Prostate gland (tissue), 2 donors: ENCODE measurements around the gene VPS37C.
"Not testable (repeated sequence)": the region's sequence is repeated elsewhere in the genome, so short reads cannot be mapped to it uniquely, and the experiment has no call there.

Source experiments
- CTCF ChIP-seq, 4 experiments: fragments of 200-600 bp in 2 of 4; fragments of 450-650 bp in 2 of 4; sonication (generic) in 2 of 4; IDR thresholded peaks; 1 replicate in 3 of 4; 2 replicates in 1 of 4; pipeline ENCODE4 v1.5.1; 2016 to 2019; ENCODE audit warnings: antibody characterized with exemption in 4 of 4, mild to moderate bottlenecking in 2 of 4, moderate library complexity in 2 of 4
- POLR2A ChIP-seq: fragments of 450-650 bp; IDR thresholded peaks from one replicate; pipeline ENCODE4 v1.6.1; 2016; ENCODE audit warnings: antibody characterized with exemption, mild to moderate bottlenecking
- POLR2AphosphoS5 ChIP-seq: sonication (generic); formaldehyde crosslinking; IDR thresholded peaks from one replicate; pipeline ENCODE4 v1.6.1; 2017; ENCODE audit warnings: antibody characterized with exemption

GRCh38 chr11:61203873-61204272 lies 42.6 kb upstream of the VPS37C start:
- TF ChIP-seq CTCF (IDR thresholded peaks at IDR 0.05); POLR2A; POLR2AphosphoS5: not testable (repeated sequence)
